GM18498 (cell line): Measurements from ENCODE around the gene ZC3H14.
"Not testable (repeated sequence)": the region's sequence is repeated elsewhere in the genome, so short reads cannot be mapped to it uniquely, and the experiment has no call there.

Source experiments
- ATAC-seq: cut with Tn5 transposase; IDR thresholded peaks from one replicate; pipeline ENCODE4 v1.9.1; 2021; ENCODE audit warnings: mild to moderate bottlenecking, moderate library complexity; ENCODE audit not compliant: unreplicated experiment

ZC3H14 gene

GRCh38 chr14:88562831-88563686 is at the start of gene ZC3H14:
Gene ZC3H14 (plus strand): TSS chr14:88563037. CDS start chr14:88563134, 97 bp downstream.
- peak; percentile 97 for ATAC-seq

- no peak for ATAC-seq
These were observed 47.2 kb upstream of the ZC3H14 start for GRCh38 chr14:88515499-88516221.

- no peak for ATAC-seq
These were observed 45.9 kb upstream of the ZC3H14 start for GRCh38 chr14:88516861-88517357.

- ATAC-seq = no peak
These were observed 44.0 kb upstream of the ZC3H14 start for GRCh38 chr14:88518592-88519512.

- no peak for ATAC-seq
These were observed 42.9 kb upstream of the ZC3H14 start for GRCh38 chr14:88519907-88520306.

- ATAC-seq = no peak
These were observed 41.0 kb upstream of the ZC3H14 start for GRCh38 chr14:88521818-88522217.

GRCh38 chr14:88522393-88522792 is 40.4 kb upstream of the ZC3H14 start:
- no peak for ATAC-seq

GRCh38 chr14:88529889-88530288 is 32.9 kb upstream of the ZC3H14 start:
- ATAC-seq = not testable (repeated sequence)

GRCh38 chr14:88533064-88533602 is 29.7 kb upstream of the ZC3H14 start:
- ATAC-seq = no peak

GRCh38 chr14:88535149-88535548 is 27.7 kb upstream of the ZC3H14 start:
- ATAC-seq = no peak

GRCh38 chr14:88535813-88536212 is 27.0 kb upstream of the ZC3H14 start:
- no peak for ATAC-seq

GRCh38 chr14:88541324-88541723 is 21.5 kb upstream of the ZC3H14 start:
- ATAC-seq = no peak

GRCh38 chr14:88542857-88543795 is 19.7 kb upstream of the ZC3H14 start:
- no peak for ATAC-seq

GRCh38 chr14:88545256-88545655 is 17.6 kb upstream of the ZC3H14 start:
- no peak for ATAC-seq

- ATAC-seq = no peak
These were observed 16.0 kb upstream of the ZC3H14 start for GRCh38 chr14:88546621-88547385.

GRCh38 chr14:88547386-88547780 is 15.5 kb upstream of the ZC3H14 start:
- ATAC-seq = no peak

GRCh38 chr14:88550078-88550477 is 12.8 kb upstream of the ZC3H14 start:
- ATAC-seq = no peak

- ATAC-seq = peak; percentile 58
These were observed 11.6 kb upstream of the ZC3H14 start for GRCh38 chr14:88551094-88551870.
